HL-60 (cell line): ENCODE measurements around the gene DNAJB1.

ENCODE experiments used
- DNase-seq, 2 experiments: peaks; one replicate each; pipeline ENCODE4 v3.0.0-alpha.2; 2010 to 2020; ENCODE audit warnings: low read depth in 1 of 2, low spot score in 1 of 2
- H3K27ac ChIP-seq: fragments of 250-450 bp; sonication (Bioruptor Pico); replicated peaks from 2 replicates; pipeline ENCODE4 v1.5.1; 2020; ENCODE audit warnings: mild to moderate bottlenecking, moderate library complexity
- H3K27me3 ChIP-seq: fragments of 250-450 bp; sonication (Bioruptor Pico); 2 replicates; pipeline ENCODE4 v1.5.1; 2021; ENCODE audit warnings: mild to moderate bottlenecking, moderate library complexity; ENCODE audit not compliant: insufficient read depth, poor library complexity, severe bottlenecking
- H3K4me3 ChIP-seq: replicated peaks from 2 replicates; pipeline ENCODE4 v1.5.1; 2011; ENCODE audit warnings: mild to moderate bottlenecking, control low read depth, low read length; ENCODE audit not compliant: insufficient read depth
- GABPA ChIP-seq: IDR thresholded peaks from 2 replicates; pipeline ENCODE4 v1.6.1; 2012; ENCODE audit warnings: low read depth
- POLR2AphosphoS5 ChIP-seq: IDR thresholded peaks from 2 replicates; pipeline ENCODE4 v1.6.1; 2012; ENCODE audit warnings: low read depth
- SPI1 ChIP-seq: IDR thresholded peaks from 2 replicates; pipeline ENCODE4 v1.6.1; 2012; ENCODE audit warnings: low read depth, mild to moderate bottlenecking, borderline replicate concordance
- TF ChIP-seq, protein P1 (sequence below): IDR thresholded peaks from 2 replicates; pipeline ENCODE4 v1.6.1; 2012; ENCODE audit warnings: low read depth; ENCODE audit not compliant: insufficient replicate concordance
- TF ChIP-seq, protein P2 (sequence below): IDR thresholded peaks from one replicate; pipeline ENCODE4 v1.5.1; 2011; ENCODE audit warnings: low read length, control low read depth, inconsistent platforms; ENCODE audit not compliant: insufficient read depth

Gene DNAJB1

DNA sequence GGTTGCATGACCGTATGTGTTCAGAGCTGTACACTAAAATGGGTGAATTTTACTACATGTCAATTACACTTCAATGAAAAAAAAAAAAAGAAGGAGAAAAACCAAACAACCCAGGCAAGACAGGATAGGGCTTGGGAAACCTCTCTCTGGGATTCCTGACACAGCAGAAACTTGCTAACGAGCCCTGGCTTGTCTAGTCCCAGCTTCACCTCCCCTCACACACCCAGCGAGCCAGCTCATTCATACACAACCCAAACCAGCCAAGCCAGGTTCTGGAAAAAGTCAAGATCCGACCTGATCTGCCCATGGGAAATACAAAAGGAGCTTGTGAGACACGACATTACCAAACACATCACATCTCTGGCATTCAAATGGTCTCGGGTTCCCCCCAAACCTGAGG is 7.5 kb upstream of the DNAJB1 start:
- Histone ChIP-seq H3K4me3 (no peak overlapping the region), H3K27ac (no peak overlapping the region), H3K27me3 (no peaks in the 10 kb centered on the region)
- no peak for DNase-seq
- TF ChIP-seq, protein P1, sequence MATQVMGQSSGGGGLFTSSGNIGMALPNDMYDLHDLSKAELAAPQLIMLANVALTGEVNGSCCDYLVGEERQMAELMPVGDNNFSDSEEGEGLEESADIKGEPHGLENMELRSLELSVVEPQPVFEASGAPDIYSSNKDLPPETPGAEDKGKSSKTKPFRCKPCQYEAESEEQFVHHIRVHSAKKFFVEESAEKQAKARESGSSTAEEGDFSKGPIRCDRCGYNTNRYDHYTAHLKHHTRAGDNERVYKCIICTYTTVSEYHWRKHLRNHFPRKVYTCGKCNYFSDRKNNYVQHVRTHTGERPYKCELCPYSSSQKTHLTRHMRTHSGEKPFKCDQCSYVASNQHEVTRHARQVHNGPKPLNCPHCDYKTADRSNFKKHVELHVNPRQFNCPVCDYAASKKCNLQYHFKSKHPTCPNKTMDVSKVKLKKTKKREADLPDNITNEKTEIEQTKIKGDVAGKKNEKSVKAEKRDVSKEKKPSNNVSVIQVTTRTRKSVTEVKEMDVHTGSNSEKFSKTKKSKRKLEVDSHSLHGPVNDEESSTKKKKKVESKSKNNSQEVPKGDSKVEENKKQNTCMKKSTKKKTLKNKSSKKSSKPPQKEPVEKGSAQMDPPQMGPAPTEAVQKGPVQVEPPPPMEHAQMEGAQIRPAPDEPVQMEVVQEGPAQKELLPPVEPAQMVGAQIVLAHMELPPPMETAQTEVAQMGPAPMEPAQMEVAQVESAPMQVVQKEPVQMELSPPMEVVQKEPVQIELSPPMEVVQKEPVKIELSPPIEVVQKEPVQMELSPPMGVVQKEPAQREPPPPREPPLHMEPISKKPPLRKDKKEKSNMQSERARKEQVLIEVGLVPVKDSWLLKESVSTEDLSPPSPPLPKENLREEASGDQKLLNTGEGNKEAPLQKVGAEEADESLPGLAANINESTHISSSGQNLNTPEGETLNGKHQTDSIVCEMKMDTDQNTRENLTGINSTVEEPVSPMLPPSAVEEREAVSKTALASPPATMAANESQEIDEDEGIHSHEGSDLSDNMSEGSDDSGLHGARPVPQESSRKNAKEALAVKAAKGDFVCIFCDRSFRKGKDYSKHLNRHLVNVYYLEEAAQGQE, result no peak
- TF ChIP-seq POLR2AphosphoS5, result no peak
- TF ChIP-seq GABPA, result no peak
- TF ChIP-seq, protein P2, sequence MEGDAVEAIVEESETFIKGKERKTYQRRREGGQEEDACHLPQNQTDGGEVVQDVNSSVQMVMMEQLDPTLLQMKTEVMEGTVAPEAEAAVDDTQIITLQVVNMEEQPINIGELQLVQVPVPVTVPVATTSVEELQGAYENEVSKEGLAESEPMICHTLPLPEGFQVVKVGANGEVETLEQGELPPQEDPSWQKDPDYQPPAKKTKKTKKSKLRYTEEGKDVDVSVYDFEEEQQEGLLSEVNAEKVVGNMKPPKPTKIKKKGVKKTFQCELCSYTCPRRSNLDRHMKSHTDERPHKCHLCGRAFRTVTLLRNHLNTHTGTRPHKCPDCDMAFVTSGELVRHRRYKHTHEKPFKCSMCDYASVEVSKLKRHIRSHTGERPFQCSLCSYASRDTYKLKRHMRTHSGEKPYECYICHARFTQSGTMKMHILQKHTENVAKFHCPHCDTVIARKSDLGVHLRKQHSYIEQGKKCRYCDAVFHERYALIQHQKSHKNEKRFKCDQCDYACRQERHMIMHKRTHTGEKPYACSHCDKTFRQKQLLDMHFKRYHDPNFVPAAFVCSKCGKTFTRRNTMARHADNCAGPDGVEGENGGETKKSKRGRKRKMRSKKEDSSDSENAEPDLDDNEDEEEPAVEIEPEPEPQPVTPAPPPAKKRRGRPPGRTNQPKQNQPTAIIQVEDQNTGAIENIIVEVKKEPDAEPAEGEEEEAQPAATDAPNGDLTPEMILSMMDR, result no peak
- TF ChIP-seq SPI1, result no peak

DNA sequence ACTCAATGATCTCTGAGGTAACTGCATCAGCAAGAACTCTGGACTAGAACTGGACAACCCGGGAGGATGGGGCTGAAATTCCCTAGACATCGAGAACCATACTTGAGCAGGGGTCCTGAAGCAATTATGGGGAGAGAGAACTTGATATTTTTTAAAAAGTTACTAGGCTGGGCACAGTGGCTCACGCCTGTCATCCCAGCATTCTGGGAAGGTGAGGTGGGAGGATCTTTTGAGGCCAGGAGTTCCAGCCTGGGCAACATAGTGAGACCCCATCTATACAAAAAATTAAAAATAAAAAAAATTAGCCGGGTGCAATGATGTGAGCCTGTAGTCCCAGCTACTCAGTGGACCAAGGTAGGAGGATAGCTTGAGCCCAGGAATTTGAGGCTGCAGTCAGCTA is 2.3 kb upstream of the DNAJB1 start:
- H3K27ac ChIP-seq, result no peak overlapping the region
- DNase-seq, result no peak
- H3K4me3 ChIP-seq, result no peak overlapping the region
- no peaks in the 10 kb centered on the region for H3K27me3 ChIP-seq
- TF ChIP-seq POLR2AphosphoS5 (no peak), GABPA (no peak), SPI1 (no peak)
- TF ChIP-seq, protein P2, result no peak
- TF ChIP-seq, protein P1, result no peak

DNA sequence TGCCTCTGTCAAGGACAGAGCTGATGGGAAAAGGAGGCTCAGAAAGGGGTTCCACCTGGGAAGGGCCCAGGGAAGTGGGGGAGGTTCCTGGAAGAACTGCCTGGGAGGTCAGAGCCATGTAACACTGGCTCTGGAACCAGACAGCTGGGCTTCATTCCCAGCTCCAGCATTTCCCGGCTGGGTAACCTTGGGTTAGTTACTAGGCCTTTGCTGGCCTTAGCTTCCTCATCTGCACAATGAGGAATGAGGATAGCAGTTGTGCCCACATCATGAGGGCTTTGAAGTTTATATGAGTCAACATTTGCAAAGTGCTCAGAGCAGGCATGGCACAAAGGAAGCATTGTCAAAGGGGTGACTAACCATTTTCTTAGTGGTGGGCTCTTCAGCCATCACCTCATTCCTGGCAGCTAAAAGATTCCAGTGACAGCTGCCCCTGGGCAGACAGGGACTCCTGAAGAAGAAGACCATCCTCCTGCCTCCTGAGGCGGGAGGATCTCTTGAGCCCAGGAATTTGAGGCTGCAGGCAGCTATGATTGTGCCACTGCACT is 1.7 kb upstream of the DNAJB1 start:
- Histone ChIP-seq H3K27ac (peak overlapping the region; percentile 36; the same call in 1 of the 2 replicates), H3K27me3 (no peaks in the 10 kb centered on the region), H3K4me3 (no peak overlapping the region)
- no peak for DNase-seq
- TF ChIP-seq, protein P1, result no peak
- TF ChIP-seq GABPA, result no peak
- TF ChIP-seq, protein P2, result no peak
- TF ChIP-seq SPI1, result no peak
- no peak for TF ChIP-seq POLR2AphosphoS5
